GM10266 (cell line): Measurements from ENCODE around the gene ANKZF1.

ENCODE experiments used
- DNase-seq: peaks from one replicate; pipeline ENCODE4 v3.0.0; 2012; ENCODE audit errors: extremely low spot score
- CTCF ChIP-seq: IDR thresholded peaks from 2 replicates; pipeline ENCODE4 v1.5.1; 2012; ENCODE audit warnings: mild to moderate bottlenecking, low read depth; ENCODE audit not compliant: control insufficient read depth, insufficient read depth; ENCODE audit errors: missing control alignments

The ANKZF1 gene

GRCh38 chr2:219205981-219206327 lies 23.7 kb upstream of the ANKZF1 start:
- DNase-seq: no peak
- TF ChIP-seq CTCF: no peak

GRCh38 chr2:219206328-219207133 lies 23.1 kb upstream of the ANKZF1 start, which contains the start of gene ZFAND2B:
TSS of gene ZFAND2B (plus strand) at chr2:219206782. CDS start at chr2:219206988, 206 bp downstream.
- peak; percentile 99 for DNase-seq

GRCh38 chr2:219207134-219207883 lies 22.3 kb upstream of the ANKZF1 start:
- no peak for TF ChIP-seq CTCF
- no peak for DNase-seq

More at GRCh38 chr2:219206328-219207133, 23.1 kb upstream of the ANKZF1 start, which contains the start of gene ZFAND2B:
- no peak for TF ChIP-seq CTCF

- no peak for DNase-seq
- TF ChIP-seq CTCF: no peak
Observed at GRCh38 chr2:219207884-219208740, 21.5 kb upstream of the ANKZF1 start.

GRCh38 chr2:219209236-219210195 lies 20.1 kb upstream of the ANKZF1 start:
- no peak for TF ChIP-seq CTCF
- DNase-seq: no peak

- no peak for TF ChIP-seq CTCF
- DNase-seq: no peak
Observed at GRCh38 chr2:219210196-219210885, 19.3 kb upstream of the ANKZF1 start.
